ENCODE measurements around the gene CDKAL1.

DNA sequence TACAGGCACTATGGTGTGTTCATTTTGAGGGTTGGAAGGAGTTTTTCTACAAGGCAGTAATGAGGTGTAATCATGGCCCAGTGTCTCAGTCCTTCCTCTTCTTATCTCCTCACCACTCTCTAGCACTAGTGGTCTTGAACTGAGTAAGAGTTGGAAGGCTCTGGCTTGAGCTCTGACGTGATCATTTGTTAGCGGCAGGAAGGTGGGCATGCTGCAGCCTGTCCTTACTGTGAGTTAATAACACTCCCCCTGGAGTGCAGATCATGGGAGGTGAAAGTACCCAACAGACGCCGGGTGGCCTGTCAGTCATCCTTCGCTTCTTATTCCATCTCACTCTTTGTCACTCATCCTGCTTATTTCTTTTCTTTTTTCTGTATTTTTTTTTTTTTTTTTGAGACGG, 356.9 kb downstream of the CDKAL1 start:
- TF ChIP-seq, protein P1, sequence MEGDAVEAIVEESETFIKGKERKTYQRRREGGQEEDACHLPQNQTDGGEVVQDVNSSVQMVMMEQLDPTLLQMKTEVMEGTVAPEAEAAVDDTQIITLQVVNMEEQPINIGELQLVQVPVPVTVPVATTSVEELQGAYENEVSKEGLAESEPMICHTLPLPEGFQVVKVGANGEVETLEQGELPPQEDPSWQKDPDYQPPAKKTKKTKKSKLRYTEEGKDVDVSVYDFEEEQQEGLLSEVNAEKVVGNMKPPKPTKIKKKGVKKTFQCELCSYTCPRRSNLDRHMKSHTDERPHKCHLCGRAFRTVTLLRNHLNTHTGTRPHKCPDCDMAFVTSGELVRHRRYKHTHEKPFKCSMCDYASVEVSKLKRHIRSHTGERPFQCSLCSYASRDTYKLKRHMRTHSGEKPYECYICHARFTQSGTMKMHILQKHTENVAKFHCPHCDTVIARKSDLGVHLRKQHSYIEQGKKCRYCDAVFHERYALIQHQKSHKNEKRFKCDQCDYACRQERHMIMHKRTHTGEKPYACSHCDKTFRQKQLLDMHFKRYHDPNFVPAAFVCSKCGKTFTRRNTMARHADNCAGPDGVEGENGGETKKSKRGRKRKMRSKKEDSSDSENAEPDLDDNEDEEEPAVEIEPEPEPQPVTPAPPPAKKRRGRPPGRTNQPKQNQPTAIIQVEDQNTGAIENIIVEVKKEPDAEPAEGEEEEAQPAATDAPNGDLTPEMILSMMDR (IDR thresholded peaks at IDR 0.05; ENCODE audit: insufficient read depth, low read length), result no peak
- TF ChIP-seq POLR2AphosphoS5 (IDR thresholded peaks at IDR 0.05; ENCODE audit: low read depth) (no peak), GABPA (IDR thresholded peaks at IDR 0.05; ENCODE audit: low read depth) (no peak)
- TF ChIP-seq, protein P2, sequence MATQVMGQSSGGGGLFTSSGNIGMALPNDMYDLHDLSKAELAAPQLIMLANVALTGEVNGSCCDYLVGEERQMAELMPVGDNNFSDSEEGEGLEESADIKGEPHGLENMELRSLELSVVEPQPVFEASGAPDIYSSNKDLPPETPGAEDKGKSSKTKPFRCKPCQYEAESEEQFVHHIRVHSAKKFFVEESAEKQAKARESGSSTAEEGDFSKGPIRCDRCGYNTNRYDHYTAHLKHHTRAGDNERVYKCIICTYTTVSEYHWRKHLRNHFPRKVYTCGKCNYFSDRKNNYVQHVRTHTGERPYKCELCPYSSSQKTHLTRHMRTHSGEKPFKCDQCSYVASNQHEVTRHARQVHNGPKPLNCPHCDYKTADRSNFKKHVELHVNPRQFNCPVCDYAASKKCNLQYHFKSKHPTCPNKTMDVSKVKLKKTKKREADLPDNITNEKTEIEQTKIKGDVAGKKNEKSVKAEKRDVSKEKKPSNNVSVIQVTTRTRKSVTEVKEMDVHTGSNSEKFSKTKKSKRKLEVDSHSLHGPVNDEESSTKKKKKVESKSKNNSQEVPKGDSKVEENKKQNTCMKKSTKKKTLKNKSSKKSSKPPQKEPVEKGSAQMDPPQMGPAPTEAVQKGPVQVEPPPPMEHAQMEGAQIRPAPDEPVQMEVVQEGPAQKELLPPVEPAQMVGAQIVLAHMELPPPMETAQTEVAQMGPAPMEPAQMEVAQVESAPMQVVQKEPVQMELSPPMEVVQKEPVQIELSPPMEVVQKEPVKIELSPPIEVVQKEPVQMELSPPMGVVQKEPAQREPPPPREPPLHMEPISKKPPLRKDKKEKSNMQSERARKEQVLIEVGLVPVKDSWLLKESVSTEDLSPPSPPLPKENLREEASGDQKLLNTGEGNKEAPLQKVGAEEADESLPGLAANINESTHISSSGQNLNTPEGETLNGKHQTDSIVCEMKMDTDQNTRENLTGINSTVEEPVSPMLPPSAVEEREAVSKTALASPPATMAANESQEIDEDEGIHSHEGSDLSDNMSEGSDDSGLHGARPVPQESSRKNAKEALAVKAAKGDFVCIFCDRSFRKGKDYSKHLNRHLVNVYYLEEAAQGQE (IDR thresholded peaks at IDR 0.05; ENCODE audit: insufficient replicate concordance, low read depth), result no peak
